Hippocampal formation (tissue), 2 donors: ENCODE results near the gene APBB3.
A peak's percentile ranks its signal among the peaks of the same experiment; 100 is the strongest.
"Not testable (repeated sequence)": the region's sequence is repeated elsewhere in the genome, so short reads cannot be mapped to it uniquely, and the experiment has no call there.

Source experiments
- DNase-seq, 2 donors: peaks; one replicate each; lab custom pipeline; 2025; lab: John Stamatoyannopoulos, UW

The APBB3 gene, protein sequence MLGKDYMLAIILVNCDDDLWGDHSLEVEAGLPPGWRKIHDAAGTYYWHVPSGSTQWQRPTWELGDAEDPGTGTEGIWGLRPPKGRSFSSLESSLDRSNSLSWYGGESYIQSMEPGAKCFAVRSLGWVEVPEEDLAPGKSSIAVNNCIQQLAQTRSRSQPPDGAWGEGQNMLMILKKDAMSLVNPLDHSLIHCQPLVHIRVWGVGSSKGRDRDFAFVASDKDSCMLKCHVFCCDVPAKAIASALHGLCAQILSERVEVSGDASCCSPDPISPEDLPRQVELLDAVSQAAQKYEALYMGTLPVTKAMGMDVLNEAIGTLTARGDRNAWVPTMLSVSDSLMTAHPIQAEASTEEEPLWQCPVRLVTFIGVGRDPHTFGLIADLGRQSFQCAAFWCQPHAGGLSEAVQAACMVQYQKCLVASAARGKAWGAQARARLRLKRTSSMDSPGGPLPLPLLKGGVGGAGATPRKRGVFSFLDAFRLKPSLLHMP

DNA sequence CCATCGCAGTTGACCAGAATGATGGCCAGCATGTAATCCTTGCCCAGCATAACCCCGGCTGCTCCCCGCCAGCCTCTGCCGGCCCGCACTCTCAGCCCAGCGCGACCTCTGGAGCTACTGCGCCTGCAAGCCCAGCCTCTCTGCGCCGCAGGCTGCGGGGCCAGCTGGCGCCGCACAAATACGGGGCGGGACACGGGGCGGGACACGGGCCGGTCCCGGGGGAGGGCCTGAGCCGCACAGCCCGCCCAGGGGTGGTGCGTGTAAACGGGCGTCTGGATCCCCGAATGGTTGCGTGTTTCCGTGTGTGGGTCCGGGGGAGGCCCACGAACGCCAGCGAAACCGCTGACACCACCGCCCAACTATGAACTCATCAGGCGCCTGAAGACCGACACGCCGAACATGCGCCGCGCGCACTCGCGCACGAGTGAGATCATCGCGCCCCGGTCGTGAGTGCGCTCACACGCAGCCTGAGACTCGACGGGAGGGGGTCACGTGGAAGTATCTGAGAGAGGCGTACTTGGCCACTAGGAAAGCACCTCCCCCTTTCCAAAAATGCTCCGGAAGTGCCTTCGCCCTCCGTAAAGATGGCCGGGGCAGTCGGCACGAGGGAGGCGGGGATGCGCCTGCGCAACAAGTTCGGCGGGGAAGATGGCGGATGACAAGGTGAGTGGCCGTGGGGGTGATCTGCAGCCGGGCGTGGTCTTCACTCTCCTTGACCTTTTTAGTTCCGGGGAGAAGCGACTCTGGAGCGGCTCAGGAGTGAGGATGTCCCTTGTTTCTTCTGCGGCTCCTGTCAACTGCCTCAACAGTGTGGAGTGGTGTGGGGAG, at the start of gene APBB3, which contains the start of gene SLC35A4:
TSS of gene APBB3 (minus strand) at position 403 of the 828 bp plus-strand sequence. CDS start at position 50, 353 bp downstream.
TSS of gene SLC35A4 (plus strand) at position 633 of the 828 bp plus-strand sequence. CDS start 2,342 bp downstream, outside the sequence.
- DNase-seq: peak; percentile 96 to 100

DNA sequence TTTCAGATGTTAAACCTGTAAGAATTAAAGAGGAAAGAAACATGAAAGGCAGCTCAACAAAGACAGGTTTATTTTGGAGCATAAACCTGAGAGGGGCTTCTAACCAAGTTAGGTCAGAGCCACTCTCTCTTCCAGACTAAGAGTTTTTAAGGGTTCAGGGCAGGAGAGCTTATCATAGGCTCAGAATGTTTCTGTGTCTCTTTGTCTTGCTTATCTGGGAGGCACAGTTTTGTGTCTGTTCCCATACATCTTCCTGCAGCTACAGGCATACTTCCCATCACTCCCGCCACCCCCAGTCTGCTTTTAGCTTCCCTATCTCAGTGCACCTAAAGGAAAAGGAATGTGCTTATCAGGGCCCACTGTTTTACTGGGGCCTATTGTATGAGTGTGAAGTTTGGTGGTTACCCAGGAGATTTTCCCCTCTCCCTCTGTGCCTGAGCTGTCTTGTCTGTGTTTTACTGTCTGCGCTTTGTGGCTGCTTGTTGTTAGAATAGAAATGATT, 46.7 kb upstream of the APBB3 start:
- no peak for DNase-seq

DNA sequence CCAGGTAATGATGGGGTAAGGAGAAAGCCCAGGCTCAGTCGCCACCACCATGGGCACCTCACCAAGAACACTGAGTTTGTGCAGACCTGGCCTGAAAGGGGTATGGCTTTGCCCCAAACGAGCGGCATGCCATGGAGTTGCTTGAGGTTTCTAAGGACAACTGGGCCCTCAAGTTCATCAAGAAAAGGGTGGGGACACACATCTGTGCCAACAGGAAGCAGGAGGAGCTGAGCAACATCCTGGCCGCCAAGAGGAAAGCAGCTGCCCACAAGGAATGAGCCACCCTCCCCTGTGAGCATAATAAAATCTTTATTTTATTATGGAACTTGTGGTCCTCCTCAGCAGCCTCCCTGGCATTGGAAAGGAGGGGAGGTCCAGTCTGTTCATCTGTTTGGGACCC, 44.7 kb upstream of the APBB3 start:
- DNase-seq: no peak

DNA sequence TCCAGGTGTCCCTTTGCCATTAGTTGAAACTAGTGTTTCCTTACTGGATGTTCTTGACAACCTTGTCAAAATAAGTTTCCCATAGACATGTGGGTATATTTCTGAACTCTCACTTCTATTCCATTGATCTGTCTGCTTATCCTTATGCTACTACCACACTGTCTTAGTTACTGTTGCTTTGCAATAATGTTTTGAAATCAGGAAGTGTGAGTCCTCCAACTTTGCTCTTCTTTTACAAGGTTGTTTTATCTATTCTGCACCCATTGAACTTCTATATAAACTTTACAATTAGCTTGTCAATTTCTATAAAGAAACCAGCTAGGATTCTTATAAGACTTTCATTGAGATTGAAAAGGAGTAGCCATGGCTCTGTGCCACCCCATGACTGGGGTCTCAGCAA, 44.3 kb upstream of the APBB3 start:
- no peak for DNase-seq

DNA sequence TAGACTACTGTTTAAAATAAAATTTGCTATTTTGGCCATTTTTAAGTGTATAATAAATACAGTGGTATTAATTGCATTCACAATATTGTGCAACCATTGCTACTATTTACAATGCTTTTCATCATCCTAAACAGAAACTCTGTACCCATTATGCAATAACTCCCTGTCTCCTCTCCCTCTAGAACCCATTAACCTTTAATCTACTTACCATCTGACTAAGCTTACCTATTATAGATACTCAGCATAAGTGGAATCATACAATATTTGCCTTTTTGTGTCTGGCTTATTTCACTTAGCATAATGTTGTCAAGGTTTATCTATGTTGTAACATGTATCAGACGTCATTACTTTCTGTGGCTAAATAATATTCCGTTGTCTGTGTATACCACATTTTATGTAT, 42.6 kb upstream of the APBB3 start:
- DNase-seq: no peak

DNA sequence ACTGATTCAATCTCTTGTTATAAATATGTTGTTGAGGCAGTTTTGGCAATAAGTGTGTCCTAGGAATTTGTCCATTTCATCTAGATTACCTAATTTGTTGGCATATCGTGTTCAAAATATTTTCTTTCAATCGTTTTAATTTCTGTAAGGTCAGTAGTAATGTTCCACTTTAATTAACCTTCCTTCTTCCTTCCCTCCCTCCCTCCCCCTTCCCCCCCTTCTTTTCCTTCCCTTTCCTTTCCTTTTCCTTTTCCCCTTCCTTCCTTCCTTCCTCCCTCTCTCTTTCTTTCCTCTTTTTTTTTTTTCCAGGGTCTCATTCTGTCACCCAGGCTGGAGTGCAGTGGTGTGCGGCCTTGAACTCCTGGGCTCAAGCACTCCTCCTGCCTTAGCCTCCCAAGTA, 41.5 kb upstream of the APBB3 start:
- DNase-seq: no peak

DNA sequence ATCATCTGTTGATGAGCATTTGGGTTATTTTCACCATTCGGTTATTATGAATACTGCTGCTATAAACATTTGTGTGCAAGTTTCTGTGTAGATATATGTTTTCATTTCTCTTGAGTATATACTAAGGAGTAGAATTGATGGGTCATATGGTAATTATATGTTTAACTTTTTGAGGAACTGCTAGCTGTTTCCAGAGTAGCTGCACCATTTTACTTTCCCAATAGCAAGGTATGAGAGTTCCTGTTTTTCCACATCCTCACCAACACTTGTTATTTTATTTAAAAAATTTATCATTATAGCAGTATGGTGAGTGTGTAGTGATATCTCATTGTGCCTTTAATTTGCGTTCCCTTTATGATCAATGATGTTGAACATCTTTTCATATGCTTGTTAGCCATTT, 39.3 kb upstream of the APBB3 start:
- DNase-seq: no peak

DNA sequence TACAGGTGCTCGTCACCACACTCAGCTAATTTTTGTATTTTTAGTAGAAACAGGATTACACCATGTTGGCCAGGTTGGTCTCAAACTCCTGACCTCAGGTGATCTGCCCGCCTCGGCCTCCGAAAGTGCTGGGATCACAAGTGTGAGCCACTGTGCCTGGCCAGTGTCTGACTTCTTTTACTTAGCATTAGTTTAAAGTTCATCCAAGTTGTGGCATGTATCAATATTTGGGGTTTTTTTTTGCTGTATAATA, 39.0 kb upstream of the APBB3 start:
- DNase-seq: not testable (repeated sequence)

DNA sequence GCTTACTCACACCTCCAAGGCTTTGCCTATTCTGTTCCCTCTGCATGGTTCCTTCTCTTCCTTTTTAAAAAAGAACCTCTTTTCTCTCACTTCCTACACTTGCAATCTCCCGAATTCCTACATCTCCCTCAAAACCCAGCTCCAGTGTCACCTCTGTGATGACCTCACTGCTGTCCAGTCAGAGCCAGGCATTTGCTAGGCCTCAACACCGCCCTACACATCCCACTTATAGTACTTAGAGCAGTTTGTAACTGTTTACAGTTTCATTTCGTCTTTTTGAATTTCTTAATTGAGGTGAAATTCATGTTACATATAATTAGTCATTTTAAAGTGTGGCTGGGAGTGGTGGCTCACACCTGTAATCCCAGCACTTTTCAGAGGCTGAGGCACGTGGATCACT, 37.7 kb upstream of the APBB3 start:
- DNase-seq: no peak

DNA sequence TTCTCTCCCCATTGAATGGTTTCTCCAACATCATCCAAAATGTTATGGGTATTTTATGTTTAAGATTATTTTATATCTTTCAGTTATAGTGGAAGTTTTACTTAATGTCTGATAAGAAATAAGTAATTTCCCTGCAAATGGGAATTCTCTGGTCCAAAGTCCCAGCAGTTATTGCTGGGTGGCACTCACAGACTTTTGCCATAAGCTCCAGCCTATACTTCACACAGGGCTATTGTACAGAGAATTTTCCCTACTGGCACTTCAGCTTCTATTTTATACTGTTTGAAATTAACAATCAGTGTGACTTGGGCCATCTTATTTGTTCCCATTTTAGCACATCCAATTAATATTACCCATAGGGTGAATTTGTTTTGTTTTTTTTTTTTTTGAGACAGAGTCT, 35.7 kb upstream of the APBB3 start:
- no peak for DNase-seq

DNA sequence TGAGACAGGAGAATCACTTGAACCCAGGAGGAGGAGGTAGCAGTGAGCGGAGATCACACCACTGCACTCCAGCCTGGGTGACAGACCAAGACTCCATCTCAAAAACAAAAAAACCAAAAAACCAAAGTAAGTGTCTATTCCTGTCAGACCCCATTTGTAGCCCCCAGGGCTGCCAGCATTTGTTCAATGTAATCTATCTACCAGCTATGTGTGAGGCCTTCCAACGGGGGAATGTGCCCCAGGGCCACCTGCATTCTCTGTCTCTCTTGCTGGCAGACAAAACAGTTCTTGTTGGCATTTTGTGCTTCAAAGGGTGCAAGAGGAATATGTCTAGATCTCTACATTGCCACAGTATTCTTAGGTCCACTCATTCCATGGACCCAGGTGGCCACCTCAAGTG, 34.4 kb upstream of the APBB3 start:
- DNase-seq: no peak

DNA sequence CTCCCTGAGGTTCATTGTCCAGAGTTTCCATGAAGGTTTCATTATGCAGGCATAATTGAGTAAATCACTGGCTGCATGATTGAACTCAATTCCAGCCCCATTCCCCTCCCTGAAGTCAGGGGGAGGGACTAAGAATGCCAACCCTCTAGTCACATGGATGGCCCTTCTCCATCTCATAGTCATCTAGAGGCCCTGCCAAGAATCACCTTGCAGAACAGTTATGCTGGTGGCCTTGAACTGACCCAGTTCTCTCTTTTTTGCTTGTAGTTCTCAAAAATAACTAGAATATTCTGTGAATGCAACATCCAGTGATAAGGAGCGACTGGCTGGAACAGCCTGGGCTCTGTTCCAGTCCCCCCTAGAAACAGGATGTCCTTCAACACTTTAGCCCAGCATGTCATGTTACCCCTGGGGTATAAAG, 31.9 kb upstream of the APBB3 start:
- peak in 1 of 2 donors; percentile 24 for DNase-seq

DNA sequence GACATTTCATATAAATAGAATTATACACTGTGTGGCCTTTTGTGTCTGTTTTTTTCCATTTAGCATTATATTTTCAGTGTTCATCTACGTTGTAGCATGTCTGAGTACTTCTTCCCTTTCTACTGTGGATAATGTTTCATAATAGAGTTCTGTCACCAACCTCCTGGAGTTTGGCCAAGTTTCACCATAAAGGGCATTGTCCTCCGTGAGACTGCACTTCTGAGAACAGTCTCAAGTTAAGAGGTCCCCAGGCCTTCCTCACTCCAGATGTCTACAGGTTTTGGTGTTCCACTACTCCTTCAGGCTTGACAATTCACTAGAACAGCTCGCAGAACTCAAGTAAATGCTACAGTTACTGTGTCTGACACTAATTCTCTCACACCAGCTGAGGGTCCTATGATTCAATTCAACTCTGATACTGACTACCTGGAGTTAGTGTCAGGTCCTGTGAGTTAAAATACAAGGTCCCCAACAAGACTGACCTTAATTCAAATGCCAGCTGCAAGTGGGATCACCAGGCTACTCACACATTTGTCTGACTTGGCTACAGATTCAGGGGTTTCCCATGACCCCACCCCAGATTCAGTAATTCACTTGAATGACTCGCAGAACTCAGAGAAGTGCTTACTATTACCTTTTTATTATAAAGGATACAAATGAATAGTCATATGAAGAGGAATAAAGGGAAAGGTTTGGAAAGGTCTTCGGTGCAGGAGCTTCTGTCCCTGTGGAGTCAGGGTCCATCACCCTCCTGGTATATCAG, 31.3 kb upstream of the APBB3 start:
- DNase-seq: peak; percentile 16 to 21

DNA sequence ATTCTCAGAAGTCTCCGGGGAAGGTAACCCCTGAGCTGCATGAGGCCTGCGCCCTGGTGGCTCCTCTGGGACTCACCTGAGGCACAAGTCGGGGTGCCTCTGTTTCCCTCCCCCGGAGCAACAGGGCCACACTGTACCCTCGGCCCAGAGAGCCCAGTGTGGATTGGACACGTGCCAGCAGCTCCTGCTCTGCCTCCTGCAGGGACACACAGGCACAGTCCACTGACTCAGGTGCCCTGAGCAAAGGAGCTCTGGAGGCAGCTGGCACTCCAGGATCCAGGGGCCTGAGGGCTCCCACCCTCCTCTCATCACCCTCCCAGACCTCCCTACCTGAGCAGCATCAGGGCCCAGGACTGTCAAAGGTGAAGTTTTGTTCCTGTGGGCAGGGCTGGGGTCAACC, 29.8 kb upstream of the APBB3 start:
- no peak for DNase-seq

DNA sequence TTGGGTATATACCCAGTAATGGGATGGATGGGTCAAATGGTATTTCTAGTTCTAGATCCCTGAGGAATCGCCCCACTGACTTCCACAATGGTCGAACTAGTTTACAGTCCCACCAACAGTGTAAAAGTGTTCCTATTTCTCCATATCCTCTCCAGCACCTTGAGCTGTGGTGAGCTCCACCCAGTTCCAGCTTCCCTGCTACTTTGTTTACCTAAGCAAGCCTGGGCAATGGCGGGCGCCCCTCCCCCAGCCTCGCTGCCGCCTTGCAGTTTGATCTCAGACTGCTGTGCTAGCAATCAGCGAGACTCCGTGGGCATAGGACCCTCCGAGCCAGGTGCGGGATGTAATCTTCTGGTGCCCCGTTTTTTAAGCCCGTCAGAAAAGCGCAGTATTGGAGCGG, 28.7 kb upstream of the APBB3 start:
- not testable (repeated sequence) for DNase-seq

DNA sequence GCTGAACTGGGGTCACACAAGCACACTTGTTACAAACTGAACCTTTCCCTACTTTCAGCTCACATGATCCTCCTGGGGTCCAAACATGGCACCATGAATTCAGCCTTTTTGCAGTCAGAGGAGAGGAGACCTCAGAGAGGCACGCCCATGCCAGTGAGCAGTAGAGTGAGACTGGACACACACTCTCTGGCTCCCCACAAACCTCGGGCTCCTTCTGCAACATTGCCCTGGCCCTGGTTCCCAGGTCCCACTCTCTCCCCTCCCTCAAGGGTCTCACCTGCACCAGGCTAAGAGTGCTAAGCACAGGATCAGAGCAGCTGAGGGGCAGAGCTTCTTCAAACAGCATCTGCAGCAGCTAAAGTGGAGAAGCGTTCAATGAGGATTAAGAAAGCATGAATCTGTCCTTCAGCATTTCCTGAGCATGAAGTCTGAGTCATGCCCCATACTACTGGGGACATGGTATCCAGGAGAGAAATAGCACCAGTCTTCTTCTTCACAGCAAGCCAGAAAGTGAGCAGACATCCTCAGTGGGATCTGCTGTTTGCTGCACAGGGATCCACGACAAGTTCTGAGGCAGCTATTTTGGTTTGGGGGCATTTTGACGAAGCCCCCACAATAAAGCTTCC, 27.5 kb upstream of the APBB3 start:
- no peak for DNase-seq

DNA sequence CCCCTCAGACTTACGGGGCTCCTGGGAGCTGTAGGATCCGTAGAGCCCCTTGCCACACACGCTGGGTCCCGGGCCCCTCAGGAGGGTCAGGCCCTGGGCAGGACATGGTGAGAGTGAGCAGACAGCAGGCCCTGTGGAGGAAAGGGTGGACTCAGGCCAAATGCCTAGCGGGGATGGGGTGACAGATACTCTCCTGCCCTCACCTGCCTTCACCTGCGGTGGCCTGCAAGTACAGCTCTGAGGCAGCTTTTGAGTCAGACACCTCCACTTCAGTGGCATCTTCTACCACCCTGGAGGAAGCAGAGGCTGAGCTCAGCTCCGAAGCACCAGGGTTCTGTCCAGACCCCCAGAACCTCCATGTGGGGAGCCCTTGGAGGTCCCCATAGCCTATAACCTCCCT, 26.5 kb upstream of the APBB3 start:
- DNase-seq: no peak

DNA sequence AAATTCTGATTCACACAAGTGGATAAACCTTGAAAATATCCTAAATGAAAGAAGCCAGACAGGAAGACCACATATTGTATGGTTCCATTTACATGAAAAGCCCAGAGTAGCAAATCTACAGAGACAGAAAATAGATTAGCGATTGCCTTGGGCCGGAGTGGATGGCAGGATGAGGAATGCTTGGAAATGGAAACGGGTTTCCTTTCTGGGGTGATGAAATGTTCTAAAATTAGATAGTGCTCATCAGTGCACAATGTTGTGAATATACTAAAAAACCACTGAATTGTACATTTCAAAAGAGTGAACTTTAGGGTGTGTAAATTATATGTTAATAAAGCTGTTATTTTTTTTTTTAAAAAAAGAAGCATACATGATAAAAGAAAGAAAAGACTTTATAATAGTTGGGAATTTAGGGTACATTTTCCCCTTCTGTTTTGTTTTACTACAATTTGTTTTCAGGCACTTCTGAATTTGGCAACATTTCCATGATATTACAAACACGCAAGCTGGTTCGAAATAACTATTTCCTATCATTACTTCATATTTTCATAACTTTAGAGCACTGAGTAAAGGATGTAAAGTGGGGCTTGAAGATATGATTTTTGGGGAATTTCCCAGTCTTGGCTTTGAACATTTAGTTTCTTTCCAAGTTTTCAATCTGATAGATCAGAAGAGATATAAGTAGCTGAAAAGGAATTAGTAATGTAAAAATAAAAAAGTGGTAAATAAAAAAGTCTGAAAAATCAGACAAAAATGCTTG, 24.1 kb upstream of the APBB3 start:
- no peak for DNase-seq

DNA sequence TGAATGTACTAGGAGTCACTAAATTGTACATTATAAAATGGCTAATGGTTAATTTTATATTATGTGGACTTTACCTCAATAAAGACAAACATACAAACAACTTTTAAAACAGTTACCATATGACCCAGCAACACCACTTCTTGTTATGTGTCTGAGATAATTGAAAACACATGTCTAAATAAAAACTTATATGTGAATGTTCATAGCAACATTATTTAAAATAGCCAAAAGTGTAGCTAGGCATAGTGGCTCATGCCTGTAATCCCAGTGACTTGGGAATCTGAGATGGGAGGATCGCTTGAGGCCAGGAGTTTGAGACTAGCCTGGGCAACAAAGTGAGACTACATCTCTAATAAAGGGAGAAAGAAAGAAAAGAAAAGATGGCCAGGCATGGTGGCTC, 23.1 kb upstream of the APBB3 start:
- DNase-seq: no peak

DNA sequence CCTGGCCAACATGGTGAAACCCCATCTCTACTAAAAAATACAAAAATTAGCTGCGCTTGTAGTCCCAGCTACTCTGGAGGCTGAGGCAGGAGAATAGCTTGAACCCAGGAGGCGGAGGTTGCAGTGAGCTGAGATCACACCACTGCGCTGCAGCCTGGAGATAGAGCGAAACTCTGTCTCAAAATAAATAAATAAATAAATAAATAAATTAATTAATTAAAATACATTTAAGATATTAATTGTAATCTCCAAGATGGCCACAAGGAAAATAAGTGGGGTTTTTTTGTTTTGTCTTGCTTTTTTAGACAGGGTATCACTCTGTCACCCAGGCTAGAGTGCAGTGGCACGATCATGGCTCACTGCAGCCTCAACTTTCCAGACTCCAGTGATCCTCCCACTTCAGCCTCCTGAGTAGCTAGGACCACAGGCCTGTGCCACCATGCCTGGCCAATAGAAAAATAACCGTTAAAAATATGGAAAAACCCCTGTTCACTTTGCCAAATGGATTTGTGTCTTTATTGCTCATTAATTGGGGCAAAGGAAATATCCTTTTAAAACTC, 14.9 kb upstream of the APBB3 start:
- DNase-seq: not testable (repeated sequence)

DNA sequence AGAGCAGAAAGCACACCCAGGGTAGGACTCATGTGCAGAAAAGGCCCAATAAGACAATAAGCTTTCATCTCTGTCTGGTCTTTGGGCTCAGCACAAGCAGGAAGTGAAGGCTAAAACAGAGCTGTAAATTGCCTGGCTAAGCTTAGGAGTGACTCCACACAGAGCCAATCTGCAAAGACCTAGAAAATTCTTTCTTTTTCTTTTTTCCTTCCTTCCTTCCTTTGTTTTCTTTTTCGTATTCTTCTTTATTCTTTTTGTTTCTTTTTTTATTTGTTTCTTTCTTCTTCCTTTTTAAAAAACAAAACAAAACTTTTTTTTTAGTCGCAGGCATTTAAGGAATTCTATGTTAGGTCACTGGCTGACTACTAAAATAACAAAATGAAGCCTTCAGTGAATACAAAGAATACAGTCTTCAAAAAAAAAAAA, 12.4 kb upstream of the APBB3 start:
- DNase-seq: no peak
